ENCODE data around the gene NFIA.

DNA sequence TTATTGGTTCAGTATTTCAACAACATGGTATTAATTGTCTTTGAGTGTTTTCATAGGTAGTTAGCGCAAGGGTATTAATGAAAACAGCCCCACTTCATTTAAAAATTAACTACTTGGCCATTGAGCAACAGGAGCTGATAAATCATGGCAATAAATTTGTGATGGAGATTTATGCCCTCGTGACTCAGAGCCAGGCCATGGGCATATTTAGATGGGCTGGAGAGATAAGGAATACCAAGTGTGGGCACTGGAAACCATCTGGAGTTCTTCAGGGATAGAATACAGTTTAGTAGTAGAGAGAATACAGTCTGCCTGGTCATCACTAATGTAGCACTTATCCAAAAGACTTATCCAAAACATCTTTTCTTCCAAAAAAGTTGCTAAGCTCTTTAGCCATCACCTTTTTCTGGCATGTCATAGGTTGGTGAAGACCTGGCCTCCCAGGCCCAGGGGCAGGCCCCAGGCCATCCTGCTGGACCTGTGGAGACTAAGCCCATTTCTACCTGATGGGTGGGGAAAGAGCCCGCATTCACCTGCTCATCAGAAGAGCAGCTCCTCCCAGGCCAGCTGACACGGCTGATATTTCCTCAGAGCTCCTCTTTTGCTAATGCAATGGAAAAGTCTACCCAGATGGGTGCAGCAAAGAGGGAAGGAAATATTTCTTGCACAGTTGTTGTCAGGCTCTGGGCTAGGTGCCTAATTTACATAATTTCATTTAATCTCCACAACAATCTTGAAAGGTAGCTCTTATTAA, 404.6 kb downstream of the NFIA start:
- TF ChIP-seq, protein P1, sequence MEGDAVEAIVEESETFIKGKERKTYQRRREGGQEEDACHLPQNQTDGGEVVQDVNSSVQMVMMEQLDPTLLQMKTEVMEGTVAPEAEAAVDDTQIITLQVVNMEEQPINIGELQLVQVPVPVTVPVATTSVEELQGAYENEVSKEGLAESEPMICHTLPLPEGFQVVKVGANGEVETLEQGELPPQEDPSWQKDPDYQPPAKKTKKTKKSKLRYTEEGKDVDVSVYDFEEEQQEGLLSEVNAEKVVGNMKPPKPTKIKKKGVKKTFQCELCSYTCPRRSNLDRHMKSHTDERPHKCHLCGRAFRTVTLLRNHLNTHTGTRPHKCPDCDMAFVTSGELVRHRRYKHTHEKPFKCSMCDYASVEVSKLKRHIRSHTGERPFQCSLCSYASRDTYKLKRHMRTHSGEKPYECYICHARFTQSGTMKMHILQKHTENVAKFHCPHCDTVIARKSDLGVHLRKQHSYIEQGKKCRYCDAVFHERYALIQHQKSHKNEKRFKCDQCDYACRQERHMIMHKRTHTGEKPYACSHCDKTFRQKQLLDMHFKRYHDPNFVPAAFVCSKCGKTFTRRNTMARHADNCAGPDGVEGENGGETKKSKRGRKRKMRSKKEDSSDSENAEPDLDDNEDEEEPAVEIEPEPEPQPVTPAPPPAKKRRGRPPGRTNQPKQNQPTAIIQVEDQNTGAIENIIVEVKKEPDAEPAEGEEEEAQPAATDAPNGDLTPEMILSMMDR (IDR thresholded peaks at IDR 0.05) = no peak
- TF ChIP-seq POLR2A (IDR thresholded peaks at IDR 0.05) = no peak

All from esophagus squamous epithelium (tissue), 4 donors.